Activated naive CD4-positive, alpha-beta T cell treated with anti-CD3 and anti-CD28 coated beads for 36 hours (primary cell): ENCODE results near the gene LZTR1. TPM values are rescaled to one million over a fixed set of nuclear protein-coding genes. Genes with fewer than 3 reads are reported as not detected.
A peak's percentile ranks its signal among the peaks of the same experiment; 100 is the strongest.

Source experiments
- CTCF ChIA-PET: fragments of 350-600 bp; sonication (Branson Sonifier 250); formaldehyde crosslinking; loops from one replicate; lab custom pipeline; 2021; ENCODE audit warnings: antibody characterized with exemption; lab: Charles Lee
- DNase-seq: peaks from one replicate; pipeline ENCODE4 v3.0.0-alpha.2; 2020
- H3K27ac Mint-ChIP-seq: one replicate; pipeline ENCODE4 v1.8.0; 2021; ENCODE audit warnings: mild to moderate bottlenecking, mixed read lengths
- H3K27me3 Mint-ChIP-seq: one replicate; pipeline ENCODE4 v1.8.0; 2021; ENCODE audit warnings: low read depth, mixed read lengths
- H3K36me3 Mint-ChIP-seq: one replicate; pipeline ENCODE4 v1.8.0; 2021; ENCODE audit warnings: low read depth, mixed read lengths
- H3K4me1 Mint-ChIP-seq: one replicate; pipeline ENCODE4 v1.8.0; 2021; ENCODE audit warnings: low read depth, mixed read lengths
- H3K4me3 Mint-ChIP-seq: one replicate; pipeline ENCODE4 v1.8.0; 2021; ENCODE audit warnings: mild to moderate bottlenecking, moderate library complexity, mixed read lengths
- H3K9me3 Mint-ChIP-seq: one replicate; pipeline ENCODE4 v1.8.0; 2021; ENCODE audit warnings: mixed read lengths
- intact Hi-C: fragments of 100-400 bp; cut with micrococcal nuclease; formaldehyde crosslinking; loops from one replicate; pipeline ENCODE4 v1.15.1; 2023
- total RNA-seq, 2 experiments: library from RNA; stranded (reverse); gene quantifications; one replicate each; pipeline ENCODE4 v1.2.3, GENCODE V29; 2021

The LZTR1 gene
- total RNA-seq, 2 experiments from 2014 or later, result 23.1 to 27.4 TPM

DNA sequence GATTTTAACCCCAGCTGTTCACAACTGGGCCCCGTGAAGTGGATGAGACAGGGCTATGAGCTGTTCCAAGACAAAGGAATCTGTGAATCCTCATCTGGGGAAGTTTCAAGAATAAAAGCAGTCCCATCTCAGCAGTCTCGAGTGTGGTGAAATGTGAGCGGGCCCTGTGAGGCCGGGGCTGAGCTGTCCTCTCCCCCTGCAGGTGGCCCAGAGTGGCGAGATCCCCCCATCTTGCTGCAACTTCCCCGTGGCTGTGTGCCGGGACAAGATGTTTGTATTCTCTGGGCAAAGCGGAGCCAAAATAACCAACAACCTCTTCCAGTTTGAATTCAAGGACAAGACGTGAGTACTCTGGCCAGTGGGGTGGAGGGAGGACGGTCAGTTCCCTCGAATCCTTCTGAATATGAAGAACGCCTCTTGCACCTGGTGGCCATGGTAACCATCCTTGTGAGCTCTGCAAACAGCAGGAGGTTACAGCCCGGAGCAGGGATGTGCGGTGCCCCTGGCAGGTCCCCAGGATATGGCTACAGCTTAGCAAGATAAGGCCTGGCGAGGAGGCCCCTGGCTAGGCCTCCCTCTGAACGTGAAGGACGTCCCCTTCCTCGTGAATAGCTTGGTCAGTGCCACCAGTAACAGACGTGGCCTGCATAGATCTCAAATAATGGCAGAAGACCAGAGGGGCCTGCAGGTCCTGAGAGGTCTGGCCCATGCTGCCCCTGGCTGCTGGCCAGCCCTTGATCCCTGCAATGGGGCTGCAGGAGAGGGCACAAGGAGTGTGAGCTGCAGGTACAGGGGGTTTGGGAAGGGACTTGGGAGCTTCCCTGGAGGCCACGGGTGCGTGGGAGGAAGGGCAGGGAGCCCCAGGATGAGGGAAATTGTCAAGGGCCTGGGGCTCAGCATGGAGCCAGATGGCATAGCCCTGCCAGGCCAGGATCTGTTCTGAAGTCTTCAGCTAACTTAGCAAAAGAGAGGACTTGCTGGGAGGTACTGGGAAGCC is 8.4 kb downstream of the LZTR1 start:
- Mint-ChIP-seq H3K4me3 (no peak overlapping the region), H3K36me3 (peaks cover 17% of the 10 kb centered on the region), H3K27me3 (no peaks in the 10 kb centered on the region), H3K9me3 (no peaks in the 10 kb centered on the region), H3K27ac (no peak overlapping the region), H3K4me1 (peaks cover 6% of the 10 kb centered on the region)
- DNase-seq, result no peak
- intact Hi-C loops, result no loop called here
- CTCF ChIA-PET, result interaction anchor here (0.6 to 1.4 kb wide), 2 partner anchors 8 to 48 kb away, joined by 3 read pairs; partner anchors contain the start of gene LZTR1

DNA sequence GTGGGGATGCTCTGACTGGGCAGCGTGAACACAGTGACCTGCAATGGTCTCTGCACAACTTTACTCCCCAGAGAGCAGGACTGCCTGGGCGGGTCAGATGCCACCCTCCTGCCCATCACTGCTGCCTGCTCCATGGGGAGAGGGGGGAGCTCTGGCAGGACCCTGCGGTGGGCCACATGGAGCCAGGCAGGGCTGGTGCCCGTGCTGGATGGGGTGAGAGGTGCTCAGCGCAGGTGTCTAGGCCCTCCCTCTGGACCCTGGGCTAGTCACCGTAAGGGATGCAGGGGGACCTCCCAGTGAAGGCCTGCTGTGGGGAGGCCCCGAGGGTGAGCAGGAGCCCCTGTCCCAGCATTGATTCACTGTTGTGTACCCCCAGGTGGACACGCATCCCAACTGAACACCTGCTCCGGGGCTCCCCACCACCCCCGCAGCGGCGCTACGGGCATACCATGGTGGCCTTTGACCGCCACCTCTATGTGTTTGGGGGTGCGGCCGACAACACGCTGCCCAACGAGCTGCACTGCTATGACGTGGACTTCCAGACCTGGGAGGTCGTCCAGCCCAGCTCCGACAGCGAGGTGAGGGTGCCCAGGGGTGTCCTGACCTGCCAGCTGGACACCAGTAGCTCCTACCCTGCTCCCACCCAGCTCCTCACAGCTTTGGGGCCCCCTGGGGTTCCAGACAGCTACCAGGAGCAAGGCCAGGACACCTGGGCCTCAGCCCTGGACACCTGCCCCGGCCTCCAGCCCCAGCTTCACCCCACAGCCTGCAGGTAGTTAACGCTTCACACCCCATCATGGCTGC is 9.4 kb downstream of the LZTR1 start:
- no peaks in the 10 kb centered on the region for H3K9me3 Mint-ChIP-seq
- CTCF ChIA-PET, result interaction anchor here (0.6 to 1.4 kb wide), 2 partner anchors 9 to 47 kb away, joined by 3 read pairs; partner anchors contain the start of gene LZTR1
- peaks cover 15% of the 10 kb centered on the region for H3K36me3 Mint-ChIP-seq
- DNase-seq, result no peak
- no peak overlapping the region for H3K4me3 Mint-ChIP-seq
- intact Hi-C loops, result no loop called here
- H3K4me1 Mint-ChIP-seq, result peaks cover 6% of the 10 kb centered on the region
- H3K27ac Mint-ChIP-seq, result no peak overlapping the region
- no peaks in the 10 kb centered on the region for H3K27me3 Mint-ChIP-seq

DNA sequence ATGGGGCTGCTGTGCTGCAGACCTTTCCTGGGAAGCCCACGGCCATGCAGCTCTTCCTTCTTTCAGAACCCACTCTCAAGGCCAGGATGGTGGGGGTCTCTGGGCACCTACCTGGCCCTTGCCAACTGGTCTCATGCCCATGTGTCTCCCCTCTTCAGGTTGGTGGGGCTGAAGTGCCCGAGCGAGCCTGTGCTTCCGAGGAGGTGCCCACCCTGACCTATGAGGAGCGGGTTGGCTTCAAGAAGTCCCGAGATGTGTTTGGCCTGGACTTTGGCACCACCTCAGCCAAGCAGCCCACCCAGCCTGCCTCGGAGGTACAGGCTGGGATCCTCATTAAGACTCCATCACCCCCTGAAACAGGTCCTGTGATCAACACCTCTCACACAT is 10.0 kb downstream of the LZTR1 start:
- no peaks in the 10 kb centered on the region for H3K27me3 Mint-ChIP-seq
- peaks cover 12% of the 10 kb centered on the region for H3K36me3 Mint-ChIP-seq
- H3K27ac Mint-ChIP-seq, result no peak overlapping the region
- no peak overlapping the region for H3K4me3 Mint-ChIP-seq
- intact Hi-C loops, result no loop called here
- CTCF ChIA-PET, result no interaction called here
- peaks cover 6% of the 10 kb centered on the region for H3K4me1 Mint-ChIP-seq
- no peak for DNase-seq
- no peaks in the 10 kb centered on the region for H3K9me3 Mint-ChIP-seq

DNA sequence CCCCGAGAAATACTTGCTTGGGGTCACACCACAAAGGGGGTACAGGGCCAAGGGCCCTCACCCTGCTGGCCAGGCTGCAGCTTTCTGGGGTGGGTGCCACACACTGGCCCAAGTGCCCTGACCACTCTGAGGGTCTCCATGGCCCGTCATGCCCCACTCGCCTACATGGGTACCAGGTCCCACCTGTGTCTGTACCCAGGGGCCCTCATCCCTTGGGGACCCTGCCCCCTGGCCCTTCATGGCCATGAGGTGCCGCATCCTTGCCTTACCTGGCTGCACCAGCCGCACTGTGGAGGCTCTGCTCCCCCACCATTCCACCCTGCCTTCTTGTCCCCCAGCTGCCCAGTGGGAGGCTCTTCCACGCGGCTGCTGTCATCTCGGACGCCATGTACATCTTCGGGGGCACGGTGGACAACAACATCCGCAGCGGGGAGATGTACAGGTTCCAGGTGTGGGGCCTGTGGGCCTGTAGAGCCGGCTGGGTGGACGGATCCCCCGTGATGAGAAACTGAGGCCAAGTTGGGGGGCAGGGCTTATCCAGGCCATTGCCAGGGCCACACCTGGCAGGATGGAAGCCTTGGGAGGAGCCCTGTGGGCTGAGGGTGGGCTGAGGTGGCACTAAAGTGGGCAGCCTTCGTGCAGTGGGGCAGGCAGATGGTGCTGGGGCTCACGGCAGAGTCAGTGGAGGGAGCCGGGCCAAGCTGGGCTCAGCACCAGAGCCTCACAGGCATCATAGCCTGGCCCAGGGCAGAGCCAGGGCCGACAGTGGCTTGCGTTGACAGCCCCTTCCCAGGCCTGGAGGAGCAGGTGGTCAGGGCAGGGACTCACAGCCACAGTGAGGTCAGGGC is 10.6 kb downstream of the LZTR1 start:
- Mint-ChIP-seq H3K4me3 (no peak overlapping the region), H3K36me3 (peaks cover 8% of the 10 kb centered on the region), H3K9me3 (no peaks in the 10 kb centered on the region), H3K27ac (no peak overlapping the region), H3K27me3 (no peaks in the 10 kb centered on the region), H3K4me1 (peaks cover 6% of the 10 kb centered on the region)
- DNase-seq, result no peak
- CTCF ChIA-PET, result no interaction called here
- intact Hi-C loops, result no loop called here

DNA sequence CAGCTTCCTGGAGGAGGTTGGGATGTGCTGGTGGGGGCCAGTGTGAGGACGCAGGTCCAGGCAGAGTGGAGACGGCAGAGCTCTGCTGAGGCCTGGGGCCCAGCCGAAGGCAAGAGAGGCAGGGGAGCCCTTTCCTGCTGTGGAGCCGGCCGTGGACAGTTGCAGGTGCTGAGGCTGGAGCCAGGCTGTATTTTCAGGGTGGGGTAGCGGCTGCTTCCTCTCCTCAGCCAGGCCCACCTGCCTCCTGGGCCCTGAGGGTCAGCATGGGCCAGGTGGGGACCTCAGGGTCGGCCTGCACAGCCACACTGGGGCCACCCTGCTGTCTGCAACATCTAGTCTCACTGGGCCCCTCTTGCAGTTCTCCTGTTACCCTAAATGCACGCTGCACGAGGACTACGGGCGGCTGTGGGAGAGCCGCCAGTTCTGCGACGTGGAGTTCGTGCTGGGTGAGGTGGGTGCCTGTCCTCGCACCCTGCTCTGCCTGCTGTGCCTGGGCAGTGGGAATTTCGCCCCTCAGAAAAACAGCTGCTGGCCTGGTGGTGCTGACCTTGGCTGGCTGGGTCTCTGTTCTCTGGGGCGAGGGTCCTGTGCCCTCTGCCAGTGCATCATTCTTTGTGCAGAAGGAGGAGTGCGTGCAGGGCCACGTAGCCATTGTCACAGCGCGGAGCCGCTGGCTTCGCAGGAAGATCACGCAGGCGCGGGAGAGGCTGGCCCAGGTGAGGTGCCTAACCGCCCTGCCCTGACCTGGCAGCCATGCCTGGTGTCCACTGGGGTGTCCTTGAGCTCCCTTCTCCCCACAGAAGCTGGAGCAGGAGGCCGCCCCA is 11.4 kb downstream of the LZTR1 start:
- no peak overlapping the region for H3K4me3 Mint-ChIP-seq
- H3K4me1 Mint-ChIP-seq, result peaks cover 9% of the 10 kb centered on the region
- CTCF ChIA-PET, result no interaction called here
- no peak for DNase-seq
- H3K36me3 Mint-ChIP-seq, result peaks cover 8% of the 10 kb centered on the region
- no peak overlapping the region for H3K27ac Mint-ChIP-seq
- intact Hi-C loops, result no loop called here
- no peaks in the 10 kb centered on the region for H3K9me3 Mint-ChIP-seq
- no peaks in the 10 kb centered on the region for H3K27me3 Mint-ChIP-seq

DNA sequence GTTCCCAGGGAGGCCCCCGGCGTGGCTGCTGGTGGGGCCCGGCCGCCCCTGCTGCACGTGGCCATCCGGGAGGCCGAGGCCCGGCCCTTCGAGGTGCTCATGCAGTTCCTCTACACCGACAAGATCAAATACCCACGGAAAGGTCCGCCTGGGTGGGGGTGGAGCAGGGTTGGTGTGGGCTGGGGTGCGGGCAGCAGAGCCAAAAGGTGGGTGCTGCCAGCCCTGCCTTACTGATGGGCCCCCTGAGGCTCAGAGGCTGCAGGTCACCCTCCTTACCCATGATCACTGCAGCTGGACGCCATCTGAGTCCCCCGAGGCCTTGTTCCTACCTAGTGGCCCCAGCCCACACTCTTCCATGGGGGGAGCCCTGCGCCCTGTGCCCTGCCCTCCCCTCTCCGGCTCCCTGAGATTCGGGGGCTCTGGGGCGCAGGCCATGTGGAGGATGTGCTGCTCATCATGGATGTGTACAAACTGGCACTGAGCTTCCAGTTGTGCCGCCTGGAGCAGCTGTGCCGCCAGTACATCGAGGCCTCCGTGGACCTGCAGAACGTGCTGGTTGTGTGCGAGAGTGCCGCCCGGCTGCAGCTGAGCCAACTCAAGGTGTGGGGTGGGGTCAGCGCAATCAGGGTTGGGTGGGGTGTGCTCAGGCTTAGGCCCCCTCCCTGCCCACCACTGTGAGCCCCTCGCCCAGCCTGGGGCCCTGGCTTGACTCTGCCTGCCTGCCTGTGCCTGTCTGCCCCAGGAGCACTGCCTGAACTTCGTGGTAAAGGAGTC is 12.2 kb downstream of the LZTR1 start:
- Mint-ChIP-seq H3K4me3 (no peak overlapping the region), H3K9me3 (no peaks in the 10 kb centered on the region), H3K27ac (no peak overlapping the region), H3K27me3 (no peaks in the 10 kb centered on the region), H3K4me1 (peaks cover 10% of the 10 kb centered on the region), H3K36me3 (peaks cover 8% of the 10 kb centered on the region)
- CTCF ChIA-PET, result no interaction called here
- DNase-seq, result no peak
- intact Hi-C loops, result no loop called here

DNA sequence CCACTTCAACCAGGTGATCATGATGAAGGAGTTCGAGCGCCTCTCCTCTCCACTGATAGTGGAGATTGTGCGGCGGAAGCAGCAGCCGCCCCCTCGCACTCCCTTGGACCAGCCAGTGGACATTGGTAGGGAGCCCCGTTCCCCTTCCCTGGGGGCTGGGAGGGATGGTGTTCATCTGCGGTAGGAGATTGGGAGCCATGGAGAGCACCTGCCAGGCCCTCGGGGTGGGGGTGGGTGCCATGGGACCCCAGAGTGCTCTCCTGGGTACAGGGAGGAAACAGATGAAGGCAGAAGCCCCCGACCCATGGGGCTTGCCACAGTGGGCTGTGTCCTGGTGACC is 12.8 kb downstream of the LZTR1 start:
- Mint-ChIP-seq H3K4me1 (peaks cover 9% of the 10 kb centered on the region), H3K4me3 (no peak overlapping the region), H3K9me3 (no peaks in the 10 kb centered on the region), H3K27me3 (no peaks in the 10 kb centered on the region), H3K27ac (no peak overlapping the region), H3K36me3 (peaks cover 8% of the 10 kb centered on the region)
- CTCF ChIA-PET, result no interaction called here
- DNase-seq, result no peak
- intact Hi-C loops, result no loop called here

DNA sequence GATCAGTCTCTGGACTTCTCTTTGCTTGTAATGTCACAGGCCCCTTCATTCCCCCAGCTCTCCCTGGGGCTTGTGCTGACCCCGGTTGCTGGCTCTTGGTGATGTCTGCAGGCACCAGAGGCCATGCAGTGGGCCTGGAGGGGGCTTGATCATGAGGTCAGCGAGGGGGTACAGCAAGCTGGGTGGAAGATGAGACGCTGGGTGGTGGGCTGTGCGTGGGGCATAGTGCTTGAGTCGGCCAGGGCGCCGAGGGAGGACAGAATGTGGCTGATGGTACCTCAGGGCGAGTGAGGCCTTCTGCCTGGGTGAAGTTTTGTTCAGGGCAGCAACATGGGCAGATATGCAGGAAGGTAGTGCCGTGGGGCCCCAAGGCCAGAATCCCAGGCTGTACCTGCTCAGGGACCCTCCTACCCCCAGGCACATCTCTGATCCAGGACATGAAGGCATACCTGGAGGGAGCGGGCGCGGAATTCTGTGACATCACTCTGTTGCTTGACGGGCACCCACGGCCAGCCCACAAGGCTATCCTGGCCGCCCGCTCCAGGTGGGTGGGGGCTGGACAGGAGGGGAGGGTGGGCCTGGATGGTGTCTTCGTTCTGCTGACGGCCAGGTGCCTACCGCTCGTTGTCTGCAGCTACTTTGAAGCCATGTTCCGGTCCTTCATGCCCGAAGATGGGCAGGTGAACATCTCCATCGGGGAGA is 13.4 kb downstream of the LZTR1 start:
- Mint-ChIP-seq H3K36me3 (peaks cover 9% of the 10 kb centered on the region), H3K27ac (peak overlapping the region; percentile 50)
- CTCF ChIA-PET, result interaction anchor here (0.6 kb wide), 1 partner anchor 458 kb away, joined by 5 read pairs; no protein-coding TSS in a partner anchor

DNA sequence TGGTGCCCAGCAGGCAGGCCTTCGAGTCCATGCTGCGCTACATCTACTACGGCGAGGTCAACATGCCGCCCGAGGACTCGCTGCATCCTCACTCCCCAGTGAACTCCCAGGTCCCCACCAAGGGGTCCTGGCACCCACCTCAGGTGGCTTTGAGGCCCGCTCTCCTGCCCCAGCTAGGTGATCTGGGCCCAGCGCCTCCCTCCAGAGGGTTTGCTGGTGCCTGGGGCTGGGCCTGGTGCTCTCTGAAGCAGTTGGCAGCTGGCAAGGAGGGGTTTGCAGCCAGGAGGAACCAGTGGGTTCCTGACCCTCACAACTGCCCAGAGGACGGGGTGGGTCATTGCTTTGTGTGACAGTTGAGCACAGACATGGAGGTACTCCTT is 13.9 kb downstream of the LZTR1 start:
- no peak for DNase-seq
- Mint-ChIP-seq H3K4me3 (no peak overlapping the region), H3K27ac (peak overlapping the region; percentile 27), H3K4me1 (peaks cover 15% of the 10 kb centered on the region), H3K9me3 (no peaks in the 10 kb centered on the region), H3K36me3 (peaks cover 10% of the 10 kb centered on the region), H3K27me3 (no peaks in the 10 kb centered on the region)
- CTCF ChIA-PET, result interaction anchor here (0.6 kb wide), 1 partner anchor 458 kb away, joined by 5 read pairs; no protein-coding TSS in a partner anchor
- intact Hi-C loops, result no loop called here

More for the DNA sequence above, 13.4 kb downstream of the LZTR1 start:
- Mint-ChIP-seq H3K9me3 (no peaks in the 10 kb centered on the region), H3K4me1 (peaks cover 13% of the 10 kb centered on the region), H3K27me3 (no peaks in the 10 kb centered on the region), H3K4me3 (no peak overlapping the region)
- DNase-seq, result no peak
- intact Hi-C loops, result no loop called here

DNA sequence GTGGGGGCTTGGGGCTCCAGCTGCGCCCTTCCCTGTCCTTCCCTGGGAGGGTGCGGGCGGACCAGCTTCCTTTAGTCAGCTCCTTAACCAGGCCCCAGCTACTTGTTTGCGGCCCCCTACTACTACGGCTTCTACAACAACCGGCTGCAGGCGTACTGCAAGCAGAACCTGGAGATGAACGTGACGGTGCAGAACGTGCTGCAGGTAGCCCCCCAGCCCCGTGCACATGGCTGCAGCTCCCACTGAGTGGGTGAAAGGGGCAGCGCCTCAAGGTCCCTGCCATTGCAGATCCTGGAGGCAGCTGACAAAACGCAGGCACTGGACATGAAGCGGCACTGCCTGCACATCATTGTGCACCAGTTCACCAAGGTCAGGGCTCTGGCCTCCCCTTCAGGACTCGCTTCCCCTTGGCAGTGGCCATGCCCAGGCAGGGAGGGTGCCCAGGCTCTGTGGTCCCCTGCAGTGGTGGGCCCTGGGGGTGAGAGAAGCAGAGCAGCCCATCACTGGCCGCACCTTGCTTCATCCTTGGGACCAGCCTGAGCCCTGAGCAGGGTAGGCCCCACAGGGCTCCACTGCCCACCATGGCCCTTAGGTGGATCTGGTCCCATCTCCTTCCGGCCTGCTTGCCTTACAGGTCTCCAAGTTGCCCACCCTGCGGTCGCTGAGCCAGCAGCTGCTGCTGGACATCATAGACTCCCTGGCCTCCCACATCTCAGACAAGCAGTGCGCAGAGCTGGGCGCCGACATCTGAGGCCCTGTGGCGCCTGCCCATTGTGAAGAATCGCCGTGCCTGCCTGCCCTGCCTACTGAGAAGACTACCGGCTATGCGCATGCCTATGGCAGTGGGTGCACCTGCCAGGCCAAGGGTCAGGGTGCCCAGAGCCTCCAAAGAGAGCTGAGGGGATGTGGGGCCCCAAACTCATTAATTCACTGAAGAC is 14.8 kb downstream of the LZTR1 start:
- Mint-ChIP-seq H3K27ac (no peak overlapping the region), H3K9me3 (no peaks in the 10 kb centered on the region), H3K4me1 (peaks cover 17% of the 10 kb centered on the region), H3K27me3 (no peaks in the 10 kb centered on the region), H3K4me3 (no peak overlapping the region), H3K36me3 (peaks cover 13% of the 10 kb centered on the region)
- DNase-seq, result no peak
- intact Hi-C loops, result no loop called here
- CTCF ChIA-PET, result no interaction called here
